IMR-90 (cell line): ENCODE data around the gene ARHGAP24. TPM values are rescaled to one million over a fixed set of nuclear protein-coding genes. Genes with fewer than 3 reads are reported as not detected.

ENCODE experiments used
- ATAC-seq: fragments of 200-7000 bp; cut with Tn5 transposase; 2 replicates; pipeline ENCODE4 v1.9.1; 2020; ENCODE audit warnings: low read depth, mild to moderate bottlenecking, moderate library complexity
- BruUV-seq: library from RNA; stranded (reverse); fragments of 400-500 nt; replicated peaks from 2 replicates; lab custom pipeline; 2021; lab: Mats Ljungman, UMichigan
- CTCF ChIA-PET: fragments of 300-600 bp; formaldehyde crosslinking; extraction: SDS; loops from one replicate; lab custom pipeline; 2021; ENCODE audit warnings: antibody characterized with exemption; lab: Yijun Ruan, JAX
- POLR2A ChIA-PET: fragments of 300-600 bp; sonication (Branson Sonifier 250); formaldehyde crosslinking; loops from one replicate; lab custom pipeline; 2022; ENCODE audit warnings: antibody characterized with exemption; ENCODE audit not compliant: unreplicated experiment; lab: Charles Lee
- DNase-seq: peaks from one replicate; pipeline ENCODE4 v3.0.0; 2013
- H2AFZ ChIP-seq: replicated peaks from 2 replicates; pipeline ENCODE3; 2013; ENCODE audit warnings: low read length, mild to moderate bottlenecking; ENCODE audit not compliant: poor library complexity
- H2AK5ac ChIP-seq: 2 replicates; pipeline ENCODE4 v1.6.1; 2013; ENCODE audit warnings: low read depth, low read length, inconsistent platforms
- H2AK9ac ChIP-seq: replicated peaks from 2 replicates; pipeline ENCODE3; 2013; ENCODE audit warnings: mild to moderate bottlenecking, low read depth, low read length, moderate library complexity; ENCODE audit not compliant: poor library complexity
- H2BK120ac ChIP-seq: 2 replicates; pipeline ENCODE4 v1.6.1; 2013; ENCODE audit warnings: low read depth, low read length, inconsistent platforms
- H2BK15ac ChIP-seq: 3 replicates; pipeline ENCODE4 v1.6.1; 2013; ENCODE audit warnings: low read depth, low read length, inconsistent platforms
- H2BK20ac ChIP-seq: 2 replicates; pipeline ENCODE4 v1.6.1; 2013; ENCODE audit warnings: low read depth, mild to moderate bottlenecking, inconsistent platforms, low read length, moderate library complexity
- H2BK5ac ChIP-seq: 2 replicates; pipeline ENCODE4 v1.6.1; 2013; ENCODE audit warnings: mild to moderate bottlenecking, low read depth, low read length, inconsistent platforms; ENCODE audit not compliant: poor library complexity, severe bottlenecking
- H3K14ac ChIP-seq: replicated peaks from 2 replicates; pipeline ENCODE4 v1.6.1; 2013; ENCODE audit warnings: low read depth, low read length, inconsistent platforms
- H3K18ac ChIP-seq: 2 replicates; pipeline ENCODE4 v1.6.1; 2013; ENCODE audit warnings: low read depth, low read length, control low read depth
- H3K23ac ChIP-seq: 2 replicates; pipeline ENCODE4 v1.6.1; 2013; ENCODE audit warnings: low read depth, low read length, inconsistent platforms
- H3K27ac ChIP-seq: 2 replicates; pipeline ENCODE4 v1.5.1; 2013; ENCODE audit warnings: mild to moderate bottlenecking, control low read depth, low read length; ENCODE audit not compliant: insufficient read depth
- H3K27me3 ChIP-seq: 2 replicates; pipeline ENCODE4 v1.6.1; 2013; ENCODE audit warnings: low read length; ENCODE audit not compliant: control insufficient read depth, insufficient read depth
- H3K36me3 ChIP-seq: 2 replicates; pipeline ENCODE4 v1.6.1; 2013; ENCODE audit warnings: low read length, mixed read lengths; ENCODE audit not compliant: control insufficient read depth, insufficient read depth
- H3K4ac ChIP-seq: 2 replicates; pipeline ENCODE4 v1.6.1; 2013; ENCODE audit warnings: low read depth, low read length, inconsistent platforms
- H3K4me1 ChIP-seq: 2 replicates; pipeline ENCODE4 v1.6.1; 2013; ENCODE audit warnings: low read length, mixed read lengths; ENCODE audit not compliant: control insufficient read depth, insufficient read depth
- H3K4me2 ChIP-seq: 2 replicates; pipeline ENCODE4 v1.6.1; 2013; ENCODE audit warnings: low read depth, mild to moderate bottlenecking, control low read depth, low read length, moderate library complexity
- H3K4me3 ChIP-seq: 2 replicates; pipeline ENCODE4 v1.5.1; 2013; ENCODE audit warnings: low read depth, mild to moderate bottlenecking, control low read depth, low read length, moderate library complexity; ENCODE audit not compliant: insufficient read depth
- H3K56ac ChIP-seq: 2 replicates; pipeline ENCODE4 v1.6.1; 2013; ENCODE audit warnings: low read length, inconsistent platforms; ENCODE audit not compliant: insufficient read depth; ENCODE audit errors: extremely low read depth
- H3K79me1 ChIP-seq, 2 experiments: 2 replicates each; pipeline ENCODE4 v1.6.1; 2013; ENCODE audit warnings: low read length in 2 of 2, inconsistent platforms in 1 of 2, low read depth in 1 of 2
- H3K9ac ChIP-seq: 2 replicates; pipeline ENCODE4 v1.6.1; 2013; ENCODE audit warnings: low read depth, low read length, control low read depth
- H3K9me1 ChIP-seq: 2 replicates; pipeline ENCODE4 v1.6.1; 2013; ENCODE audit warnings: low read length, inconsistent platforms; ENCODE audit not compliant: insufficient read depth
- H3K9me3 ChIP-seq: 2 replicates; pipeline ENCODE4 v1.6.1; 2013; ENCODE audit warnings: low read length; ENCODE audit not compliant: control insufficient read depth, insufficient read depth
- H4K20me1 ChIP-seq: 2 replicates; pipeline ENCODE4 v1.6.1; 2013; ENCODE audit warnings: low read length, inconsistent platforms; ENCODE audit not compliant: insufficient read depth
- H4K5ac ChIP-seq: 2 replicates; pipeline ENCODE4 v1.6.1; 2013; ENCODE audit warnings: mild to moderate bottlenecking, low read depth, low read length, control low read depth
- H4K8ac ChIP-seq, 2 experiments: 2 replicates each; pipeline ENCODE4 v1.6.1; 2013; ENCODE audit warnings: low read depth in 2 of 2, low read length in 2 of 2, control low read depth in 1 of 2, inconsistent platforms in 1 of 2
- H4K91ac ChIP-seq: 2 replicates; pipeline ENCODE4 v1.6.1; 2013; ENCODE audit warnings: low read depth, low read length, inconsistent platforms; ENCODE audit not compliant: insufficient read depth
- BHLHE40 ChIP-seq: fragments of 150-350 bp; IDR thresholded peaks from 2 replicates; pipeline ENCODE4 v1.6.1; 2016; ENCODE audit warnings: mild to moderate bottlenecking, low read depth, low read length
- CEBPB ChIP-seq: IDR thresholded peaks from 2 replicates; pipeline ENCODE4 v1.6.1; 2012; ENCODE audit warnings: low read depth, low read length, improper control_type of control experiment
- ELK1 ChIP-seq: fragments of 150-350 bp; IDR thresholded peaks from 2 replicates; pipeline ENCODE4 v1.6.1; 2016; ENCODE audit warnings: low read depth, mild to moderate bottlenecking, low read length, moderate library complexity, borderline replicate concordance
- FOS ChIP-seq: fragments of 150-350 bp; IDR thresholded peaks from 2 replicates; pipeline ENCODE4 v1.6.1; 2016; ENCODE audit warnings: low read depth, low read length
- MAFK ChIP-seq: IDR thresholded peaks from 2 replicates; pipeline ENCODE4 v1.6.1; 2012; ENCODE audit warnings: low read depth, low read length, improper control_type of control experiment
- MAZ ChIP-seq: IDR thresholded peaks from 2 replicates; pipeline ENCODE4 v1.6.1; 2012; ENCODE audit warnings: low read depth, mild to moderate bottlenecking, low read length, improper control_type of control experiment, moderate library complexity, borderline replicate concordance
- MXI1 ChIP-seq: IDR thresholded peaks from 2 replicates; pipeline ENCODE4 v1.6.1; 2012; ENCODE audit warnings: low read depth, mild to moderate bottlenecking, low read length, moderate library complexity, borderline replicate concordance
- NFE2L2 ChIP-seq: fragments of 150-350 bp; IDR thresholded peaks from 2 replicates; pipeline ENCODE4 v1.6.1; 2016; ENCODE audit warnings: low read depth, mild to moderate bottlenecking, low read length
- RAD21 ChIP-seq: IDR thresholded peaks from 2 replicates; pipeline ENCODE4 v1.6.1; 2012; ENCODE audit warnings: low read length, improper control_type of control experiment
- RCOR1 ChIP-seq: IDR thresholded peaks from 2 replicates; pipeline ENCODE4 v1.6.1; 2012; ENCODE audit warnings: mild to moderate bottlenecking, low read length, improper control_type of control experiment; ENCODE audit not compliant: insufficient replicate concordance
- RFX5 ChIP-seq: IDR thresholded peaks from 2 replicates; pipeline ENCODE4 v1.8.0; 2012; ENCODE audit warnings: low read depth, mild to moderate bottlenecking, low read length, moderate library complexity
- SMC3 ChIP-seq: fragments of 150-350 bp; IDR thresholded peaks from 2 replicates; pipeline ENCODE4 v1.6.1; 2016; ENCODE audit warnings: low read depth, mild to moderate bottlenecking, antibody characterized with exemption, low read length, moderate library complexity
- USF2 ChIP-seq: fragments of 150-350 bp; IDR thresholded peaks from 2 replicates; pipeline ENCODE4 v1.6.1; 2017; ENCODE audit warnings: mild to moderate bottlenecking, antibody characterized with exemption, low read length, low read depth
- WGBS, 2 experiments: methylation state at CpG; one replicate each; pipeline versions ENCODE4 v1.1.5 to v1.1.7; 2013; ENCODE audit warnings: missing lambda C conversion rate in 2 of 2; ENCODE audit not compliant: insufficient read length in 1 of 2; ENCODE audit errors: extremely low coverage in 2 of 2; 5-methylcytosine and 5-hydroxymethylcytosine counted together
- dilution Hi-C: fragments of 300-500 bp; cut with HindIII; formaldehyde crosslinking; loops from one replicate; pipeline ENCODE4 v1.14.3; 2018; ENCODE audit warnings: low sequenced_read_pairs; ENCODE audit not compliant: unreplicated experiment
- in situ Hi-C: fragments of 300-500 bp; cut with MboI; formaldehyde crosslinking; loops from 3 replicates; pipeline ENCODE4 v1.14.3; 2019; ENCODE audit warnings: low sequenced_read_pairs, inconsistent platforms, mixed read lengths
- intact Hi-C: fragments of 100-400 bp; cut with micrococcal nuclease; formaldehyde crosslinking; loops from 2 replicates; pipeline ENCODE4 v1.10.0; 2022
- polyA plus RNA-seq, 3 experiments: library from polyadenylated mRNA; depleted of rRNA; stranded (reverse); fragments of >200 nt; gene quantifications; 2 replicates each; pipeline ENCODE4 v1.2.3, GENCODE V29; 2012; ENCODE audit warnings: low replicate concordance in 1 of 3
- total RNA-seq: library from RNA; depleted of rRNA; stranded (reverse); fragments of >200 nt; gene quantifications from 2 replicates; pipeline ENCODE4 v1.2.3, GENCODE V29; 2012

ARHGAP24 gene
- total and polyA plus RNA-seq, 2 of the 4 experiments (the other 2 are of a cell fraction), result 11.9 to 24.0 TPM

- no peak overlapping the region for H4K5ac ChIP-seq
- no TSS peak for BruUV-seq
- H3K9me1 ChIP-seq, result no peaks in the 10 kb centered on the region
- no peak overlapping the region for H3K14ac ChIP-seq
- DNase-seq (no peak), ATAC-seq (no peak)
- intact Hi-C loops (no loop called here), in situ Hi-C loops (no loop called here), dilution Hi-C loops (no loop called here)
- no peak overlapping the region for H4K8ac ChIP-seq
- no peak overlapping the region for H2BK120ac ChIP-seq
- no peak overlapping the region for H3K23ac ChIP-seq
- no peak overlapping the region for H3K9ac ChIP-seq
- H4K20me1 ChIP-seq, result no peaks in the 10 kb centered on the region
- CTCF ChIA-PET, result no interaction called here
- POLR2A ChIA-PET, result no interaction called here
- no peaks in the 10 kb centered on the region for H3K9me3 ChIP-seq
- H2AFZ ChIP-seq, result no peak overlapping the region
- H2BK20ac ChIP-seq, result no peak overlapping the region
- H2AK9ac ChIP-seq, result no peak overlapping the region
- H3K36me3 ChIP-seq, result no peaks in the 10 kb centered on the region
- no peak overlapping the region for H3K27ac ChIP-seq
- no peak overlapping the region for H2BK15ac ChIP-seq
- H3K4me3 ChIP-seq, result no peak overlapping the region
- H3K56ac ChIP-seq, result no peak overlapping the region
- H4K91ac ChIP-seq, result no peak overlapping the region
- no peak overlapping the region for H3K4me2 ChIP-seq
- H2AK5ac ChIP-seq, result no peak overlapping the region
- H3K18ac ChIP-seq, result no peak overlapping the region
- no peak overlapping the region for H3K4ac ChIP-seq
- WGBS, 2 experiments, result no CpG with 5 or more reads among the region's 3 CpGs
- no peaks in the 10 kb centered on the region for H3K27me3 ChIP-seq
- no peaks in the 10 kb centered on the region for H3K4me1 ChIP-seq
- H2BK5ac ChIP-seq, result no peak overlapping the region
- TF ChIP-seq BHLHE40 (no peak), ELK1 (no peak), FOS (no peak), MAZ (no peak), MAFK (no peak), MXI1 (no peak), RFX5 (no peak), CEBPB (no peak), RCOR1 (no peak), NFE2L2 (no peak), RAD21 (no peak), SMC3 (no peak), USF2 (no peak)
- no peaks in the 10 kb centered on the region for H3K79me1 ChIP-seq
Measured at GRCh38 chr4:85591406-85592098, 116.6 kb downstream of the ARHGAP24 start.
